HG03159 (cell line): ENCODE measurements around the gene SGSM2.

Experiments used
- ATAC-seq: cut with Tn5 transposase; IDR thresholded peaks from one replicate; pipeline ENCODE4 v1.9.1; 2021; ENCODE audit warnings: mild to moderate bottlenecking, moderate library complexity; ENCODE audit not compliant: unreplicated experiment

The SGSM2 gene

DNA sequence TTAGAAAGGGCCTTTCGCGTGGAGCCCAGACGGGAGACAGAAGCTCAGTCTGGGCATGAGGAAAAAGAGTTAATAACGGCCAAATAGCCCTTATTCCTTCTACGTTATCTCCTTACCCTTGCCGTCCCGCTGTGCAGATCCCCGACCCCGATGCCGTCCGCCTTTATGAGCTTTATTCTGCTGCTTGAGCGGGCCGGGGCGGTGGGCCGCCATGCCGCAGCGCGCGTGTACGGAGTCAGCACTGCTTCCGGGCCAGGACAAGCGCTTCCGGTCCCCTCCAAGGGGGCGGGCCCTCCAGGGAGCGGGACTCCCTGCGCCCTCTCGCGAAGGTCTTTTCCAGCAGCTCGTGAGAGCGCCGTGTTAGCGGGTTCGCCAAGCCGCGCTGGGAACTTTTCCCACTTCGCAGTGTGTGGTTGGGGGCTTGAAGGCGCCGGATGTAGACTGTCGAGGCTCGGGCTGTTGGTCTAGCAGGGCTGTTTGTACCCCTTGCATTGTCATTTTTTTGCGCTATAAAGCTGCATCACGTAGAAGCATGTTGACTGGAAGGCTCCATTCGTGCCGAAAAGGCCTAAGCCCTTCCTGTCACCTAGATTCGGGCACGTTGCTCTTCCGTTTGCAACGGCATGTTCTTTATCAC is 968 bp upstream of the SGSM2 start, which contains the start of gene TSR1:
Gene TSR1, minus strand, starts transcription at position 243 of the 637 bp plus-strand sequence. Its CDS starts 30 bp downstream, at position 213.
- peak; percentile 85 for ATAC-seq

DNA sequence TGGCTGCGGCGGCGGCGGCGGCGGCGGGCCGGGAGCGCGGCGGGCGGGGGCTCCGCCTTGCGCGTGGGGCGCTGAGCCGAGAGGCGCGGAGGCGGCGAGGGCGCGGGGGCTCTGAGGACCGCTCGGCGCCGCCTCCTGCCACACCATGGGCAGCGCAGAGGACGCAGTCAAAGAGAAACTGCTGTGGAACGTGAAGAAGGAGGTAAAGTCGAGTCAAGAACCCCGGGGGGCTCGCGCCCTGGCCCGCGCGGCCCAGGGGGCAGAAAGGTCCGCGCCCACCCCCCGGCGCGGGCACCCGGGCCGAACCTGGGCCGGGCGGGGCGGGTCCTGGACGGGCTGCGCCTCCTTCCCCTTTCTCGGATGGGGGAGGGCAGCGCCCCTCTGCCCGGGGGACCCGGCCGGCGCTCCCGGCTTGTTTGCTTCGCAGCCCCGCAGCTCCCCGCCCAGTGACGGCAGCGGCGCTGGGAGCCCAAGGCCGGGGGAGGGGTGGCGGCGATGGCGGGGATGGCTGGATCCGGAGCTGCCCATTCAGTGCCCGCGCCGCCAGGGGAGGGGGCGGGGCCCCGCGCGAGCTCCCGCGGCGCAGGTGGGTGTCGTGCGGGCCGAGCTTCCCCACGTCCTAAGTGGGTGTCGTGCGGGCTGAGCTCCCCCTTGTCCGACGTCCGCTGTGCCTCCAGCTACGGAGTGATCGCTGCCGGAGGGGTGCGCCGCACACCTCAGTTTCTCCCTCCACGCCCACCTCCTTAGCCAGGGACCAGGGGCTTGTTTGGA is 428 bp downstream of the SGSM2 start:
- ATAC-seq, result peak; percentile 14

DNA sequence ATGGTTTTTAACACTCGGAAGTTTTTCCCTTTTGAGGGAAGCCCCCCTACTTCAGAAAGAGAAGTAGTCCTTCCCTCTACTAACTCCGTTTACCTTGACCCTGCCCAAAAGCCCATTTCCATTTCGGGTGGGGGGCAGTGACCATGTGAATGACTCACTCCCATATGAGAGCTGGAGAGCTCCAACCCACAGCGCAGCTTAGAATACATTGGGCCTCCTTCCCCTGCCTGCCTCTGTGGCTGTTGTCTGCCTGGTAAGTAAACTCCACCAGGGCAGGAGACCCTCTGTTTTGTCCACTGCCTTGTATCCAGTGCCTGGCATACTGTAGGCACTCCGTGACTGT is 985 bp downstream of the SGSM2 start:
- no peak for ATAC-seq

DNA sequence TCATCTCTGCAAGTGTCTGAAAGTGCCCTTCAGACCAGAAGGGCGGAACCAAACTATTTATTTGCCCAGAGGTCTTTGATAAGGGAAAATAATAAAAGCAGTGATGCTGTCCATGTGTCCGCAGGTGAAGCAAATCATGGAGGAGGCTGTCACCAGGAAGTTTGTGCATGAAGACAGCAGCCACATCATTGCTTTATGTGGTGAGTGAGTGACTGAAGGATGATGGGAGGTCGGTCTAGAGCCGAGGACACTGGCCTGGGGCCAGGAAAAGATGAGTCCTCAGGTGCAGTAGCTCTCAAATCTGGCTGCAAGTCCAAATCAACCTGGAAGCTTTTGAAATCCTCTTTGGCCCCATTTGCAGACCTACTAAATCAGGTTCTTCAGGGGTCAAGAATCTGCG is 6.1 kb downstream of the SGSM2 start:
- ATAC-seq, result no peak

DNA sequence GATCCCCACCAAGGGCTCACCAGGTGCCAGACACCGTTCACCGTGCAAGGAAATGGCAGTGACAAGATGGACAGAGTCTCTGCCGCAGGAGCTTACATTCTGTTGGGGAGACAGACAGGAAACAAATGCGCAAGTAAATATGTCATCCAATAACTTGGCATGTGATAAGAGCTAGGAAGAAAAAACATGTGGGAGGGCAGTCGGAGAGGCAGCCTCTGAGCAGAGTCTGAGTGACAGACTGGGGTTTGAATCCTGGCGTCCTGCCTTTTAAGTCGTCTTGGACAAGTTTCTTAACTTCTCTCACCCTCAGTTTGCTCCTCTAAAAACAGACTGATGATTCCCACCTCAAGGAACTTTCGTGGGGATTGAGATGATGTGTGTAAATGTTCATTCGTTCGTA is 7.2 kb downstream of the SGSM2 start:
- no peak for ATAC-seq

DNA sequence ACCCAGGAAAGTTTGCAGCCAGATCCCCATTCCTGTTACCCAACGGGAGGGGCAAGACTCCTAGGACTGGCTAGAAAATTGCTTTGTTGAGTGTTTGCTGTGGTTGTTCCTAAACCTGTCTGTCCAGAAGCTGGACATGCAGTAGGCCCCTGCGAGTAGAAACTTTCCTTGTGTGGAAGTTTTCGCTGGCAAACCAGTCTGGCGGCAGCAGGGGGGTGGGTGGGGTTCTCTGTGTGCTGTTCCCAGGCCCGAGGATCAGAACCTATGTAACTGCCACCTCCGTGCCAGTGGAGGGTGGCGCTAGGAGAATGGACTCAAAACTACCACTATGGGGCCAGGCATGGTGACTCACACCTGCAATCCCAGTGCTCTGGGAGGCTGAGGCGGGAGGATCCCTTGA is 9.2 kb downstream of the SGSM2 start:
- ATAC-seq, result no peak

DNA sequence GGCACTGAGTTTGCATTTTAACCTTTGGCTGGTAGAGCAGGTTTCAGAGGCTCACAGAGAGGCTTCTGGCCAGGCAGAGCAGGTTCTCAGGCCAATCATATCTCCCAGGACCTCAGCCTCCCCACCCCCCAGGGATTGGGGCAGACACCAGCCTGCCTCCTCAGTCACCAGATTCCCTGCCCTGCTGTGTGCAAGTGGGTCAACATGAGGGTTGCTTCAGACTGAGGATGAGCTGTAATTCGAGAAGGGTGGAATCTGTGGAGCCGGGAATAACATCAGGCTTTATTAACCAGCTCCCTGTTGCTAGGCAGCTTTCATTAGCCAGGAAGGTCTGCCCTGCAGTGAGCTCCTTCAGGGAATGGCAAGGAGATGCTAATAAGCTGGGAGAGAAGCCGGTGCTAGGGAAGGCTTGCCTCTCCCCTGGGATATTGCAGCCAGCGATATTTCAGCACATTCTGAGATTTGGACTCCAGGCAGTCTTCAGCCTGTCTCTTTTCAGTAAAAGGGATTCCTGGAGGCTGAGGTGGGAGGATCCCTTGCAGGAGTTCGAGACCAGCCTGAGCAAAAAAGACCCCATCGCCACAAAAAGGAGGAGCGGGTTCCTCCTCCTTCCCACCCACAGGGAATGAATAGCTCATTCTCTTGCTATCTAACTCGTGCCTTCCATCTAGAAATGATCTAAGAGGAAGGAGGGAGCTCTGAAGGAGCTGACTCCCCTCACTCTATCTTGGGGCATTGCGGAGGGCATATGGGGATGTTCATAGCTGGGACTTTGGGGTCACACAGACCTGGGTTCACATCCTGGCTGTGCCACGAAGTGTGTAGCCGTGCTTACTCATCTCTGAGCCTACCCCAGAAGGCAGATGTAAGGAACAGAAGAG is 10.7 kb downstream of the SGSM2 start:
- ATAC-seq, result no peak

DNA sequence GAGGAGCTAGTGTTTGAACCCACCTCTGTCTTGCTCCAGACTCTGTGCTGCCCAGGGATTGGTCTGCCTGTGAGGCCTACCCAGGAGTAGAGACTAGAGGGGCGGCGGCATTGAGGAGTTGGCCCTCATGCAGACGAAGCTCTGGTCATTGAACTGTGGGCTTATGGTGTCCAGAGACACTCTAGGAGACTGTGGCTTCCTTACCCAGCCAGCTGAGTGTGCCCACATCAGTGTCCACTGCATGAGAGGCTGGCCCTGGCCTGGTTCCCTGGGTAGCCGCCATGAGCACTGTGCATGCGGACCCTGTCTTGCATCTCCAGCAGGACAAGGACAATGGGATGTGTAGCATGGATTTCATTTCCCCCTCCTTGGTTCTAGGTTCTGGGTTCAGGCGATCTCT is 14.0 kb downstream of the SGSM2 start:
- ATAC-seq, result no peak

DNA sequence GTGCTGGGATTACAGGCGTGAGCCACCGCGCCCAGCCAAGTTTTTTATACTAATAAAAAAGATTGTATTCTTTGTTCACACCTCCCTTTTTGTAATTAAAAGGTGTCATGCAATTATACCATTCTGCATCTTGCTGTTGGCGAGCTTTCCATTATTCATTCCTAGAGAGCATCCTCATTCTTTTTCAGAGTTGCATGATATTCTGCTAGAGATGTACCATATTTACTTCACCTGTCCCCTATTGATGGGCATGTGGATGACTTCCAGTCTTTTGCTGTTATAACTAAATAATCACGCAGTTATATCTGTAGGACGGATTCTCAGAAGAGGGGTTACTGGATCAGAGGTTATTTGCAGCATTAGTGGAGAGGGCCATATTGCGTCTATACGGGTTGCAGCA is 17.0 kb downstream of the SGSM2 start:
- no peak for ATAC-seq

DNA sequence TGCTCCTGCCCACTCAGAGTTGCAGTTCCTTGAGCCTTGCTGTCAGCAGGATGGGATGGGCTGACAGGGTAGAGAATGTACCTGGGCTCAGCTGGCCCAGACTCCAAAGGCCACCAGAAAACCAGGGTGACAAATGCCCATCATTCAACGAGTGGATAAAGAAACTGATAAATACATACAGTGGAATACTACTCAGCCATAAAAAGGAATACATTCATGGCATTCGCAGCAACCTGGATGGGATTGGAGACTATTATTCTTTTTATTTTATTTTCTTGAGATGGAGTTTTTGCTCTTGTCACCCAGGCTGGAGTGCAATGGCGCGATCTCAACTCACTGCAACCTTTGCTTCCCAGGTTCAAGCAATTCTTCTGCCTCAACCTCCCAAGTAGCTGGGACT is 19.9 kb downstream of the SGSM2 start:
- ATAC-seq, result no peak

DNA sequence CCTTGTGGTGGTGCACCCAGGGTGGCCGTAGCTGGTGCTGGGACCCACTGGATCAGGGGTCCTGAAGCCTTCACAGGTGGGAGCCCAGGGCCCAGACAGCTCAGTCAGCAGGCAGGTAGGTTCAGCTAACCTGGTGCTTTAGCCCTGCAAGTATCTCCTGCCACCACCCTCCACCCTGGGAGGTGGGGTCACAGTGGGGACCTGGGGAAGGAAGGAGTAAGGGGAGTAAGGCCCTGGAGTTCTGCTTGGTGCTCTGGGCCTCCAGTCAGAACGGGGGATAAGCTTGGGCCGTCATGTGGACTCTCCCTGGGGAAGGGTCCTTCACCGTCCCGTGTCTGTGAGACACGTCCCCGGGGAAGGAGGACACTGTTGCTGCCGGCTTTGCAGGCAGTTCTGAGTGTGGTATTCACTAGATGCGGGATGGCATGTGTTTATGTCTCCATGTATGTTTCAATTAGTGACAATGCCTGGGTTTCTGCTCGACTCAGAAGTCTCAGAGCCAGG is 20.7 kb downstream of the SGSM2 start:
- ATAC-seq, result no peak

DNA sequence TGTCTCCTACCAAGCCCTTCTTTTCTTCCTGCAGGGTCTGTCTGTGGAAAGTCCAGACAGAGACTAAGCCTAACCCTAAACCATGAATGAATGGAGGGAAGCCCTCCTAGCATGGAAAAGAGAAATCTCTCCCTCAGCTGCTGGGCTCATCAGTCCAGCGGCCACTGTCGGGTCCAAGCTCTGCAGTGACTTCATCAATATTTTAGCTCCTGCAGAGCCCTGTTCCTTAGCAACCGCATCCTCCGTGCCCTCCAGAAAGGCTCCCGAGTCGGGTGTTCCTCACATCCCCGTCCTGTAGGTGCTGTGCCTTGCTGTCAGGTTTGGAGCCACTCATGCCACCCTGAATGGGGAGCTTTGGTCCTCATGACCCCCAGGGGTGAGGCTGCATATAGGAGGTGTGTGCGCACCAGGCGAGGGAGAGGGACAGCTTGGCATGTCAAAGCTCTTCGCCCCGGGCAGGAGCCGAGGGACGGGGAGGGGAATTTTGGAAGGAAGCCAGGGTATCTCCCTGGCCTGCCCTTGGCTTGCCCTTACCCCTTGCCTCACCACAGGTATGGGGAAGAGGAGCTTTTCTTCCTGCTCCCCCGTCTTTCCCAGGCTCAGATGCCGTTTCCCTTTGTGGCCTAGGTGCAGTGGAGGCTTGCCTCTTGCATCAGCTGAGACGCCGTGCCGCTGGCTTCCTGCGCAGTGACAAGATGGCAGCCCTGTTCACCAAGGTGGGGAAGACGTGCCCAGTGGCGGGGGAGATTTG is 23.9 kb downstream of the SGSM2 start:
- no peak for ATAC-seq

DNA sequence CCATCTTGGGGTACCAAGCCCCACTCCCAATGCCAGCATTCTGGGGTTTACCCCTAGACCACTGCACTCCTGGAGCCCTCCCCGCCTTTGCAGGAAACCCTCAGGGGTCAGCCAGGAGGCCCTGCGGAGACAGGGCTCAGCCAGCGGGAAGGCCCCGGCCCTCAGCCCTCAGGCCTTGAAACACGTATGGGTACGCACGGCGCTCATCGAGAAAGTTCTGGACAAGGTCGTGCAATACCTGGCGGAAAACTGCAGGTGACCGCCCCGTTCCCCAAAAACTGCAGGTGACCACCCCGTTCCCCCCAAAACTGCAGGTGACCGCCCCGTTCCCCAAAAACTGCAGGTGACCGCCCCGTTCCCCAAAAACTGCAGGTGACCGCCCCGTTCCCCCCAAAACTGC is 24.7 kb downstream of the SGSM2 start:
- ATAC-seq, result no peak

DNA sequence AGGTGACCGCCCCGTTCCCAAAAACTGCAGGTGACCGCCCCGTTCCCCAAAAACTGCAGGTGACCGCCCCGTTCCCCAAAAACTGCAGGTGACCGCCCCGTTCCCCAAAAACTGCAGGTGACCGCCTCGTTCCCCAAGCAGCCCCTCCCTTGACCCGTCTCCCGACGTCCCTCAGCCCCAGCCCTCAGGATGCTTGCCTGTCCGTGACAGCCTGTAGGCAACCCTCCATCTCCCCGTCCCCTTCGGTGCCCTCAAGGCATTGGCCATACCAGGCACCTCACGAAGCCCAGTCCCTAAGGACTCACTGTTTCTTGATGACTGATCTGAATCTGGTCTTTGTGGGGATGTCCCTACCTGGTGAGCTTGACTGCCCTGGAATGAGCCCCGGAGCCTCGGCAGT is 25.1 kb downstream of the SGSM2 start:
- ATAC-seq, result no peak

DNA sequence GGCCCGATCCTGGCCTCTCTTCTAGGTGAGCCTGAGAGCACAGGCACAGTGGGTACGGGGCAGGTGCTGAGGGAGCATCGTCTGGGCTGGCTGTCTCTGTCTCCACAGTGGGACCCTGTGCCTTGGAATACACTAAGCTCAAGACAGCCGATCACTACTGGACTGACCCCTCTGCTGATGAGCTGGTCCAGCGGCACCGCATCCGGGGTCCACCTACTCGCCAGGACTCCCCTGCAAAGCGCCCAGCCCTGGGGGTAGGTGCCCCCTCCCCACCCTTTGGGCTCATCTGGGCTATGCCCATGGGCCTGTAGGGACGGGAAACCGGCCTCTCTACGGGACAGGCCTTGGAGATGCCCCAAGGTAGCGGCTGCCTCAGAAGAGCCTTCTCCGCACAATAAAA is 25.6 kb downstream of the SGSM2 start:
- no peak for ATAC-seq

DNA sequence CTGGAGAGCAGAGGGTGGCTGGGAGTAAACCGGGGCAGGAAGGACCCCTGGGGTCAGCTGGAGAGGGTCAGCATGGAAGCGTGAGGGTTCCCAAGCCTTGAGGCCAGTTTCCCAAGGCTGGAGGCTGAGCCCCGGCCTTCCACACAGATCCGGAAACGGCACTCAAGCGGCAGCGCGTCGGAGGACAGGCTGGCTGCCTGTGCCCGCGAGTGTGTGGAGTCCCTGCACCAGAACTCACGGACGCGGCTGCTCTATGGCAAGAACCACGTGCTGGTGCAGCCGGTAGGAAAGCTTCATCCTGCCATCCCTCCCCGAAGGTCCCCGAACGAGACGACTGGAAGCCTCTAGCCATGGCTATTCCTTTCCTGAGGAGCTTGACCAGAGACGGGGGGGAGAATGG is 26.0 kb downstream of the SGSM2 start:
- no peak for ATAC-seq

DNA sequence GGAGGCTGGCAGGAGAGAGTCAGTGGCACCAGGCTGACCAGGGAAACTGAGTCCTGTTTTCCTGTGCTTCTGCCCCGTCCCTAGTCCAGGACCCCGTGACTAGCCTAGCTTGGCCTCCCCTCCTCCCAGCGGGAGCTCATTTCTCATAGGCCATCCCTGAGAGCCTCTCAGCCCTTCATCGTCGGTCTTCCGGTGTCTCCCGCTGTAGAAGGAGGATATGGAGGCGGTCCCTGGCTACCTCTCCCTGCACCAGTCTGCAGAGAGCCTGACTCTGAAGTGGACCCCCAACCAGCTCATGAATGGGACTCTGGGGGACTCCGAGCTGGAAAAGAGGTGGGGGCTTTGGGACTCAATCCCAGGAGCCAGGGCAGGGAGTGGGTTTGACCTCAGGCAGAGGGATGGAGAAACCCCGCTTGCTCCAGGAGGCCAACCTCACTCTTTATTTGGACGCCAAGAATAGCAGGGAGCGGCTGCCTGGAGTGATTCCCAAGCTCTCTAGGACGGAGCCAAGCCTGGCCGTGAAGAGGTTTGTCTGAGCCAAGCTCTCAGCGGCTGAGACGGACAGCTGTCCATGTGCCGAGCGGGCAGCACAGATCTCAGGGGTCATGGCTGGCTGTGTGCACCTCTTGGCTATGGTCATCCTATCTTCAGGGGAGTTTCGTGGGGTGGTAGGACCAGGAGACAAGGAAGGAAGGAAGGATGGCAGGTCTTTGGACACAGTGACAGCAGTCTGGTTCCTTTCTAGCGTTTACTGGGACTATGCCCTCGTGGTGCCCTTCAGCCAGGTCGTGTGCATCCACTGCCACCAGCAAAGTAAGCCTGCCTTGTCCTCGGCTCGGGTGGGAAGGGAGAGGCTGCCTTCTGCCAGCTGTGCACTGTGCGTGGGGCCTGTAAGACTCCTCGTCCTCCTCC is 26.8 kb downstream of the SGSM2 start:
- ATAC-seq, result no peak

DNA sequence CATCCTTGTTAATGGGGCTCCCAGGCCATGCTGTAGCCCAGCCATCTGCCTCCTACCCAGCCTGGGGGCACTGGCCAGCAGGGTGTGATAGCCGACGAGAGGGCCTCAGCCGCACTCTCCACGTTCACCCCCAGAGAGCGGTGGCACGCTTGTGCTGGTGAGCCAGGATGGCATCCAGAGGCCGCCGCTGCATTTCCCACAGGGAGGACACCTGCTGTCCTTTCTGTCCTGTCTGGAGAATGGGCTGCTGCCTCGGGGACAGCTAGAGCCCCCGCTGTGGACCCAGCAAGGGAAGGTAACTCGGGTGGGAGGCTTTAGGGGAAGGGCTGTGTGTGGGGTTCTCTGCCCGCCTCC is 27.4 kb downstream of the SGSM2 start:
- ATAC-seq, result no peak

DNA sequence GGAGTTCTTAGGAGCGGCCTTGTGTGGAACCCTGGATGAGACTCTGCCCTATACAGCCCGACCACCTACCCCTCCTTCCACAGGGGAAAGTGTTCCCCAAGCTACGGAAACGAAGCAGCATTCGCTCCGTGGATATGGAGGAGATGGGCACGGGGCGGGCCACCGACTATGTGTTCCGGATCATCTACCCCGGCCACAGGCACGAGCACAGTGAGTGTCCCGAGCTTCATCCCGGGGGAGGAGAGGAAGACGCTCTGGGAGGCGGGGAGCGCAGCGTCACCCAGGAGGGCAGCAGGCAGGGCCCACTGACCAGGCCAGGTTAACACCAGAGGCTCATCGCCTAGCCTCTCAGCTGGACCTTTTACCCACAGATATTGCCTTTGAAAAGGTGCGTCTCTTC is 27.8 kb downstream of the SGSM2 start:
- ATAC-seq, result no peak
